HG02938 (cell line): ENCODE results near the gene DAB2IP.

Experiments
- ATAC-seq: cut with Tn5 transposase; IDR thresholded peaks from one replicate; pipeline ENCODE4 v1.9.1; 2021; ENCODE audit warnings: mild to moderate bottlenecking, moderate library complexity; ENCODE audit not compliant: unreplicated experiment

The DAB2IP gene

GRCh38 chr9:121773286-121773953, 122.0 kb downstream of the DAB2IP start:
- no peak for ATAC-seq

DNA sequence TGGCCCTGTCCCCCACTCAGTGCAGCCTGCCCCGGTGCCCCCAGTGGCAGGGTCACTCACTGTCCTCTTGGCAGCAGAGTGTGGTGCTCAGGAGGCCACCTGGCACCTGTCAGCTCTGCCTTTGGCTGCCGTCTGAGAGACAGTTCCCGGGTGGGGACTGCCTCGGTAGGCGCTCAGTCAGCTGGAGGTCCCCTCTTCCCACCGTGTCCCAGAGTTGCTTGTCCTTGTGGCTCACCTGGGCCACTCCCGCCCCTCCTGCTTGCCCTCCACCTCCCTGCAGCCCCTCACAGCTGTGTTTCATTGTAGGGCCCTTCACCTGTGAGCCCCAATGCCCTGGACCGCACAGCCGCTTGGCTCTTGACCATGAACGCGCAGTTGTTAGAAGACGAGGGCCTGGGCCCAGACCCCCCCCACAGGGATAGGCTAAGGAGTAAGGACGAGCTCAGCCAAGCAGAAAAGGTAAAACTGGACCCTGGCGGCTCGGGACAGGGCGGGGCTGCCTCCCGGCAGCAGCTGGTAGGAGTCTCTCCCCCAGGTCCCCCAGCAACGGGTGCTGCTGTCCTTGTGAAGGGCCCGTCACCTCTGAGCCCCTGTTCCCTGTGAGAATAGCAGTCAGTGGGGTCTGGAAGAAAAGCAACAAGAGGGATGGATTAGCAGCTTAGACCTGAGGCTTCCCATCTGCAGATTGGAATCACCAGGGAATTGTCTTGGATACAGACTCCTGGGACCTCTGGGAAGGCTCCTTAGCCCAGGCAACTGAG, 122.7 kb downstream of the DAB2IP start:
- no peak for ATAC-seq

DNA sequence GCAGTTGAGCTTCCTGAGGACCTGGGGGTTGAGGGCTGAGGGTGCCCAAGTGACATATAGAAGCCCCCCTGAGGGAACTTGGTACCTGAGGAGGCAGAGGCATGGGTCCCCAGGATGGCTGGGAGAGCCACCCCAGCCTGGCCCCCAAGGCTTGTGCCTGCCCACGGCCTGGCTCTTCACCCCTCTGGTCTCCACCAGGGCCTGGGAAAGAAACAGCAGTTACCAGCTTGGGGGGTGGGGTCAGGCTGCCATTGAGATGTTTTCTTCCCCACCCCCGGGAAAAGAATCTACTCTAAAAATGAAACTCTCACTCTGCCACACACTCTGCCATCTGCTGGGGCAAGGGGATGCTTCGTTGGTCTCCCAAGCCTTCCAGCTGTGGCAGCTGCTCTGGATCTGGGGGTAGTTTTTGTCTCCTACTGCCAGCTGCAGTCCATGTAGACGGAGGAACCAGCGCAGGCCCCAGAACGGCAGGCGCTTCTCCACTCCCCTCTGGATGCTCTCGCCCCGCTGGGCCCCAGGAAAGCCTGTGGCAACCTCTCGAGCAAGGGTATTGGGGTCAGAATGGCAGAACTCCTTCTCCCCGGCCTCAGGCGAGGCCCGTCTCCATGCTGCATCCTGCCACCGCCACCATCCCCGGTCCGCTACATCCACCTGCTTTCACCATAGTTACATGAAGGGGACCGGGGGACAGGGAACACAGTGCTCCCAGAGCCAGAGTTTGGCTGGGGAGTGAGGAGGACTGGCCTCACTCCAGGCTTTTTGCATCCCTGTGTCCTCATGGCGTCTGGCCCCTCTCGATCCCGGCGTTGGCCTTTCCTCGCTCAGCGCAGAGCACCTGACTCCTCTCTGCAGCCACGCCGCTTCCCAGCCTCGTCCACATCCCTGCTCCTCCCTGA, 123.5 kb downstream of the DAB2IP start:
- no peak for ATAC-seq

DNA sequence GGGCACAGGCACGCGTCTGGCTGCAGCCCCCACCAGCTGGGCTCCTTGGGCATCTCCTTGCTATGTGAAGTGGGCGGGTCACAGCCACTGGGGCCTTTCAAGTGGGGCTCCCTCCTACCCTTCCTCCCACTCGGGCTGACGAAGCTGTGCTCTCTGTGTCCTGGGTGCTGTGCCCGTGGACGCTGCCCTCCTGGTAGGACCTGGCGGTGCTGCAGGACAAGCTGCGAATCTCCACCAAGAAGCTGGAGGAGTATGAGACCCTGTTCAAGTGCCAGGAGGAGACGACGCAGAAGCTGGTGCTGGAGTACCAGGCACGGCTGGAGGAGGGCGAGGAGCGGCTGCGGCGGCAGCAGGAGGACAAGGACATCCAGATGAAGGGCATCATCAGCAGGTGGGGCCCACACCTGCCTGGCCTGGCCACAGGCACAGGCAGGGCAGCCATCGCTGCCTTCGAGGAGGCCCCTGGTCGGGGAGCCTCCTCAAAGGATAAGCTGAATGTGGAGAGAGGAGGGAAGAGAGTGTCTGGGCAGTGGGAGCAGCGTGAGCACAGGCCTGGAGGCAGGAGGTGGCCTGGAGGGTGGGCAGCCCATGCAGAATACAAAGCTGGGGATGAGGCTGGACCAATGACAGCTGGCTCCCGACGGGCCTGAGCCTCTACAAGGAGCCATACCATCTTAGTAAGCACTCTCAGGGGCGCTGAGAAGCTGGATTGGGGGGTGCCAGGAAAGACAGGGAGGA, 124.7 kb downstream of the DAB2IP start:
- no peak for ATAC-seq

GRCh38 chr9:121776739-121777637, 125.6 kb downstream of the DAB2IP start:
- ATAC-seq, result no peak

GRCh38 chr9:121778252-121779225, 127.1 kb downstream of the DAB2IP start:
- ATAC-seq, result no peak

- ATAC-seq, result no peak
Observed at GRCh38 chr9:121779381-121780117, 128.1 kb downstream of the DAB2IP start.

- no peak for ATAC-seq
Observed at GRCh38 chr9:121780177-121781040, 129.0 kb downstream of the DAB2IP start.

- no peak for ATAC-seq
Observed at GRCh38 chr9:121781145-121781548, 129.7 kb downstream of the DAB2IP start.

DNA sequence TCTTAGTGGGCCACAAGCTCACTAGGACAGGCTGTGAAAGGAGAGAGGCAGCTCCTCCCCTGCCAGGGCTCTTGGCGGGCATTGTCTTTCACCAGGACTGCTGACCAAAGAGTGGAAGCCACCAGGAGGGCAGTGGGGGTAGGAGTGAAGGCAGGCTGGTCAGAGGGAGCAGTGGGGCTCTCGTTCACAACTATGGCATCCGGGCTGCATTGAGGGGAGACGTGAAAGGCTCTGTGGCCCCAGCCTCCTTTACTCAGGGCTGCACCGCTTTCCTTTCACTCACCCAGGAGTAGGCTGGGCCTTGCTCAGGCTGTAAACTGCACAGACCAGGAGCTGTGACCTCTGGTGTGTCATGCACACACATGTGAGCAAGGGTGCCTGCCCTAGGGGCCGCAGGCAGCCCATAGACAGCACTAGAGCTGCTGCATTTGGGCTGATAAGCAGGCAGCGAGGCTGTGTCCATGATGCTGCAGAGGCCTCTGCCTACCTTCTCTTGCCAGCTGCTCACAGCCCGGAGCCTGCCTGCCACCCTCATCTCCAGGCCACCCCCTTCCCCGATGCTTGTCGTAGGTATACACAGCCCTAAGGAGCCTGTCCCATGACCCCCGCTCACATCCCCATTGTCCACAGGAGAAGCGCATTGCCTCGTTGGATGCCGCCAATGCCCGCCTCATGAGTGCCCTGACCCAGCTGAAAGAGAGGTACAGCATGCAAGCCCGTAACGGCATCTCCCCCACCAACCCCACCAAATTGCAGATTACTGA, 130.4 kb downstream of the DAB2IP start:
- ATAC-seq, result no peak

DNA sequence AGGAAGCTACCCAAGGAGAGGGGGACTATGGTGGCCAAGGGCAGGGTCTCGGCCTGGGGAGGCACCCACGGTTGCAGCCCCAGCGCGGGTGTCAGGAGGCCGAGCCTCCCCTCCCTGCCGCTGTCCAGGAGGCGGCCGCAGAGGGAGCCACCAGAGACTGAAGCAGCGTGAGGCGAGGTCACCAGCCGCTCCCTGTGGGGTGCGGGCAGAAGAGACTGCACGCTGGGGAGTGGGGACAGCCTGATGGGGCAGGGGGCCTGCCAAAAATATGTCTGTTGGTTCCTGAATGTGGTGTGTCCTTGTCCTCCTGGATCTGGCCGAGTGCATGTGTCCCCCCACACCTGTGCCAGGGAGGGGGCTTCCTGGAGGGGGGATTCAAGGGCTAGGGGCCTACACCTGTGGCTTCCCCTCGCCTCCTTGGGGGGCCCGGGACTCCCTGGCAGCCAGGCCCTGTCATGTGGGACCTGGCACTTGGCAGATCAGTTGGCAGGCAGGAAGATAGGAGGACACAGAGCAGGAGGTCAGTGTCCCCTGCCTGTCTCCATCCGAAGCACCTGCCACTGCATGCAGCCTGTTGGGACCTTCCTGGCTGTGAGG, 131.2 kb downstream of the DAB2IP start:
- no peak for ATAC-seq

- ATAC-seq, result no peak
Observed at GRCh38 chr9:121783111-121783510, 131.7 kb downstream of the DAB2IP start.

- no peak for ATAC-seq
Observed at GRCh38 chr9:121783521-121784507, 132.4 kb downstream of the DAB2IP start.

DNA sequence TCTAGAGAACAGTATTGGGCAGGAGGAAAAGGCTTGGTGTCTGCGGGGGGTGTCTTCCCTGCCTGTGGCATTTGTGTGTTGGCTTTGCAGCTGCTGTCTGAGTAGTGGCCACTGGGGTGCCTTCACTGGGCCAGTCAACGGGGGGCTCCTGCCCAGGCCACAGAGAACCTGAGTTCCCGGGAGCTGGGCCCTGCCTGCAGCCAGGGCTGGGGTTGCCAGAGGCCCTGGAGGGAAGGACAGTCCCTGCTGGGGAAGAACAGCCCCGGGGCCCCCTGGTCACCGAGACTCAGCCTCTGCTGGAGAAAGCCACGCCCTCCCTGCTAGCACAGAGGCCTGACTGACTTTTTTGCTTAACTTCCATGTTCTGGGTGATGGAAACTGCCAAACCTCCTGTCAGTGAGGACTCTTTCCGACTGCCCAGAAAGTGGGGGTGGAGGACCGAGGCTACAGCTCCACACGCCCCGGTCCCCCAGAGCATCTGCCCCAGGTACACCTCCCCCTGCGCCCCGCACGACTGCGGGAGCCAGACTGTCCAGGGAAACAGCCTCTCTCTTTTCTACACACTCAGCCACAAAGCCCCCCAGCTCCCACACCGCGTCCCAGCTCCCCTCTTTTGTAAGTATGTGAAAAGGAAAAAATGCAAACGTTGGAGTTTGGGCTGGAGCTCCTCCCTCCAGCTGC, 133.4 kb downstream of the DAB2IP start:
- no peak for ATAC-seq
